D721Med (cell line): ENCODE results near the gene KIF19.

Experiments used
- DNase-seq: peaks from one replicate; pipeline ENCODE4 v3.0.0; 2011; ENCODE audit warnings: low spot score; ENCODE audit not compliant: insufficient read length
- FAIRE-seq: peaks from 2 replicates; lab custom pipeline; 2011; peaks lifted over from hg19 to GRCh38; lab: Jason Lieb, UNC
- TF ChIP-seq, protein P1 (sequence below): IDR thresholded peaks from 2 replicates; pipeline ENCODE4 v1.5.1; 2012; ENCODE audit warnings: mild to moderate bottlenecking, control low read depth; ENCODE audit not compliant: insufficient read depth; ENCODE audit errors: missing control alignments

KIF19 gene

DNA sequence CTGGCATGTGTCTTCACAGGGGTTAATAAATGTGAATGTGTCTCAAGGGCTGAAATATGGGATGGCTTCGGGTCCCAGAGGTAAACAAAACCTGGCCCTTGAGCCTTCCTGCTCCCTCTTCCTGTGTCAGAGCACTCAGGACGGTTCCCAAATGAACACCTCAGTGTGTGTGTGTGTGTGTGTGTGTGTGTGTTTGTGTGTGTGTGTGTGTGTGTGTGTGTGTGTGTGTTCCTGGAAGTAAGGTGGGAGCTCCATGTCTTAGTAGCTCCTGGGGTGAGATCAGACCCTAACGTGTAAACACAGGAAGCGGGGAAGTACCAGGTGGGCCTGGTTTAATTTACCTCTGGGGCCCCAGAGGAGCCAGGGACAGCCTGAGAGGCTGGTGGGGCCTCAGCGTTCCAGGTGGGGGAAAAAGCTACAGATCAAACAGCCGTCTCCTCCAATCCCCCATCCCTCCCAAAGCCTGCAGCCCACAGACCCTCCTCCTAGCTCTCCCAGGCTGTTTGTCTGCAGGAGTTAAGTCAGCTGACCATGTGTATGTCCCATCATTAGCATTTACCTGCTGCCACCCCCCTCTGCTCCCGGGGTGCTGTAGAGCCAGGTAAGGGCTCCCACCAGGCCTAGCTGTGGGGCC lies 6.1 kb downstream of the KIF19 start:
- FAIRE-seq (no peak), DNase-seq (no peak)
- TF ChIP-seq, protein P1, sequence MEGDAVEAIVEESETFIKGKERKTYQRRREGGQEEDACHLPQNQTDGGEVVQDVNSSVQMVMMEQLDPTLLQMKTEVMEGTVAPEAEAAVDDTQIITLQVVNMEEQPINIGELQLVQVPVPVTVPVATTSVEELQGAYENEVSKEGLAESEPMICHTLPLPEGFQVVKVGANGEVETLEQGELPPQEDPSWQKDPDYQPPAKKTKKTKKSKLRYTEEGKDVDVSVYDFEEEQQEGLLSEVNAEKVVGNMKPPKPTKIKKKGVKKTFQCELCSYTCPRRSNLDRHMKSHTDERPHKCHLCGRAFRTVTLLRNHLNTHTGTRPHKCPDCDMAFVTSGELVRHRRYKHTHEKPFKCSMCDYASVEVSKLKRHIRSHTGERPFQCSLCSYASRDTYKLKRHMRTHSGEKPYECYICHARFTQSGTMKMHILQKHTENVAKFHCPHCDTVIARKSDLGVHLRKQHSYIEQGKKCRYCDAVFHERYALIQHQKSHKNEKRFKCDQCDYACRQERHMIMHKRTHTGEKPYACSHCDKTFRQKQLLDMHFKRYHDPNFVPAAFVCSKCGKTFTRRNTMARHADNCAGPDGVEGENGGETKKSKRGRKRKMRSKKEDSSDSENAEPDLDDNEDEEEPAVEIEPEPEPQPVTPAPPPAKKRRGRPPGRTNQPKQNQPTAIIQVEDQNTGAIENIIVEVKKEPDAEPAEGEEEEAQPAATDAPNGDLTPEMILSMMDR: no peak

DNA sequence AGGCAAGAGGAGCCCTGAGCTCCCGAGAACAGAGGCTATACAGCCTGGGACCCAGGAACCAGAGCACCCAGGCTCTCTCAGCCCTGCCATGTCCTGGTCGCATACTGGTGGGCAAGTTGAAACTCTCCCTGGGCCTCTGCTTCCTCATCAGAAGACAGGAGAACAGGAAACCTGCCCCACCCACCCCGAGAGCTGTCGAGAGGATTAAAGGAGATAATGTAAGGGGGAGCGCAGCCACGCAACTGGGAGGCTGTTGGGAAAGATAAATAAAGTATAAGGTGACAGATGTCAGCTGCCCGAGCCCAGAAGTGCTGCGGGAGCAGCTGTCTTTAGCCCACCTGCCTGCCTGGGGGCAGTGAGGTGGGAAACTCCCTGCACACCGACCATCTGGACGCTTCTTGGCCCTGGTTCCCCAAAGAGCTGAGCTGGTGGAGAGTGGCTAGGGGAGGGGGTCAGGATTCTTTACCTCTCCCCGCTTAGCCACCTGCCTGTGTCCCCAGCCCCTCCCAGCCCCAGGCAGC lies 6.8 kb downstream of the KIF19 start:
- FAIRE-seq: no peak
- TF ChIP-seq, protein P1: no peak
- DNase-seq: peak; percentile 89

DNA sequence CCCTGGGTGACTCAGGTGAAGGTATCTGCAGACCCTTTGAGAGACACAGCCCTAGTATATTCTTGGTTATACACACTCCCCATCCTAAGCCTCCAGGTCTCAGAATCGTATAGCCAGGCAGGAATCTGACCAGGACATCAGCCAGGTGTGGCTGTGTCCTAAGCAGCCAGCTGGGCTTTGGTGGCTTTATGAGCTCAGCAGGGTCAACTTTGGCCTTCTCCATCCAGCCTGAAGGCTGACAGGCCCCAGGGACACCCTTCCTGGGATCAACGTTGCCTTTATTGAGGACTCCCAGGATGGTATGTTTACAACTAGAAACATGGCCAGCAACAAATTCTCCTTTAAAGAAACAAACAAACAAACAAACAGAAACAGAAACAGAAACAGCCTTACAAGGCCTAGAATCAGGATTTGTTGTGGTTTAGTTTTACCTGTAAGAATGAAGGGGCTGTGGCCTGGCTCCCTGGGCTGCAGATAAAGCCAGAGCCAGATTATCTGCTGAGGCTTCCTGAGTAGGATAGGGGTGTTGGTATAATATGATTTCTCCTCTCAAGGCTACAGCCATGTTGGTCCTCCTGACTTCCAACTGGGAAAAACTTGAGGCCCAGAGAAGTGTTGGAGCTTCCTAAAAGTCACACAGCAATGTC lies 8.5 kb downstream of the KIF19 start:
- FAIRE-seq (no peak), DNase-seq (no peak)
- TF ChIP-seq, protein P1: no peak

DNA sequence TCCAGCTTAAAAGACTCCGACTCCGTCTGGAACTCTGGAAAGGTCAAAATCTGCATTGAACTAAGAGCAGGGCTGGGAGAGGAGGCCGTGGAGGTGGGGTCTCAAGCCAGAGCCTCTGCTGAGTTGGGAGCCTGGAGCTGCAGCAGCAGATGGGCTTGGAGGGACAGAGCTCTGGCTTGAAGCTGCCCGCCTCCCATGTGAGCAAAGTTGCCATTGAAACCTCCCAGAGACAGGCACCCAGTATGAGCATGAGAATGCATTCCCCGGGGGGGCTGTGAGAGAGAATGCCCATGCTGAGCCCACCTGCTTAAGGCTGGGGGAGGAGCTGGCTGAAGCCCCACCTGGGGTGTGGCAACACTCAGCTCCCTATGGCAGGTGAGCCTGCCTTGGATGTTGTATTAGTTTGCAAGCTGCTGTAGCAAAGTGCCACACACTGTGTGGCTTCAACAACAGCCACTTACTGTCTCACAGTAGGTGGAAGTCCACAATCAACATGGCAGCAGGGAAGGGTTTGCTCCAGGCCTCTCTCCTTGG lies 9.6 kb downstream of the KIF19 start:
- TF ChIP-seq, protein P1: no peak
- FAIRE-seq (no peak), DNase-seq (no peak)

DNA sequence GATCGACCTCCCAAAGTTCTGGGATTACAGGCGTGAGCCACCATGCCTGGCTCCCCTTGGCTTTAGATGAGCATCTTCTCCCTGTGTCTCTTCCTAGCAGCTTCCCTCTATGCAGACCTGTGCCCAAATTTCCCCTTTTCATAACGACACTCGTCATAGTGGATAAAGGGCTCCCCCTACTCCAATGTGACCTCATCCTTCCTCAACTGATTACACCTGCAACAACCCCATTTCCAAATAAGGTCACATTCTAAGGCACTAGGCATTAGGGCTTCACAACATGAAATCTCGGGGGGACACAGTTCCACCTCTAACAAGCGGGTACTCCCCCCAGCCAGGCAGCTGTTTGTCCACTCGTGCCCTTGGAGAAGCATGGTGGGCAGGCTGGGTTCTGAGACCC lies 10.3 kb downstream of the KIF19 start:
- TF ChIP-seq, protein P1: no peak
- FAIRE-seq: no peak
- no peak for DNase-seq

DNA sequence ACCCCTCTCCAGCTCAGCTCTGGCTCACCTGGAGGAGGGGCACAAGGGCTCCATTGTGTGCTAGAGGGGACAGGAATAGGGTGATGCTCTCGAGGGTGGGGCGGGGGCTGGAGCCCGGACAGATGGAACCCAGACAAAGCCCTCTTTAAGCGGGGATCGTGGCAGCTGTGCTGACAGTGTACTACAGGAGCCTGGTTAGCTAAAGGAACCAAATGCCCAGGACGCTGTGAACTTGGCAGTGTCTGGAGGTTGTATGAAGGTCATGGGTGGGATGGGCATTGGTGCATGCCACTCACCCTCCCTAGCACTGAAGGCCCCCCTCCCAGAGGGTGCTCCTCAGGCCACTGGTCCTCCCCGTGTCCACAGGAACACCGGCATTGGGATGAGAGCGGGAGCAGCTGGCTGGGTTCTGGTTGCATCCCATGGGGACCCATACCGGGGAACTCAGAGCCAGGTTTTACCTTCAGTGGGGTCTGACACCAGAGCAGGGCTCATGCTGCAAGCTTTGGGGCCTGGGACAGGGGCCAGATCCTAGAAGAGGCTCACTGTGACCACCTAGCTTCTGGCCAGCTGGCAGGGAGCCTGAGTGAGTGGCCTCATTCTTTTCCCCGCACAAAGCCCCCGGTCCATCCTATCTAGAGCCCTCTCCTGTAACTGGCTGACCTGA lies 11.9 kb downstream of the KIF19 start:
- TF ChIP-seq, protein P1: no peak
- no peak for FAIRE-seq
- DNase-seq: peak; percentile 80
